SKM-1 treated with dmso at 0.1 percent for 144 hours (cell line): ENCODE measurements around the gene RIT2.

Experiments used
- DNase-seq: peaks from one replicate; lab custom pipeline; 2025; ENCODE audit not compliant: unreplicated experiment; lab: John Stamatoyannopoulos, UW

Gene RIT2

GRCh38 chr18:42937436-42937835 is 178.0 kb downstream of the RIT2 start:
- DNase-seq: no peak

- no peak for DNase-seq
These were observed 179.2 kb downstream of the RIT2 start for GRCh38 chr18:42936289-42936688.

GRCh38 chr18:42931491-42931890 is 184.0 kb downstream of the RIT2 start:
- DNase-seq: no peak

- no peak for DNase-seq
These were observed 185.6 kb downstream of the RIT2 start for GRCh38 chr18:42929857-42930256.

- no peak for DNase-seq
These were observed 186.3 kb downstream of the RIT2 start for GRCh38 chr18:42929181-42929580.

GRCh38 chr18:42925036-42925435 is 190.4 kb downstream of the RIT2 start:
- no peak for DNase-seq

- DNase-seq: no peak
These were observed 193.1 kb downstream of the RIT2 start for GRCh38 chr18:42922363-42922762.

GRCh38 chr18:42921226-42921737 is 194.2 kb downstream of the RIT2 start:
- DNase-seq: no peak

- no peak for DNase-seq
These were observed 194.9 kb downstream of the RIT2 start for GRCh38 chr18:42920621-42921020.

GRCh38 chr18:42915299-42915698 is 200.2 kb downstream of the RIT2 start:
- DNase-seq: no peak

GRCh38 chr18:42914476-42914875 is 201.0 kb downstream of the RIT2 start:
- DNase-seq: no peak

GRCh38 chr18:42909095-42909494 is 206.4 kb downstream of the RIT2 start:
- DNase-seq: no peak

- DNase-seq: no peak
These were observed 208.7 kb downstream of the RIT2 start for GRCh38 chr18:42906761-42907160.

- no peak for DNase-seq
These were observed 214.3 kb downstream of the RIT2 start for GRCh38 chr18:42901161-42901560.

- DNase-seq: no peak
These were observed 221.5 kb downstream of the RIT2 start for GRCh38 chr18:42893977-42894376.

GRCh38 chr18:42892181-42892580 is 223.3 kb downstream of the RIT2 start:
- DNase-seq: no peak

GRCh38 chr18:42891705-42892104 is 223.8 kb downstream of the RIT2 start:
- no peak for DNase-seq

GRCh38 chr18:42883169-42883568 is 232.3 kb downstream of the RIT2 start:
- no peak for DNase-seq

GRCh38 chr18:42882122-42882521 is 233.4 kb downstream of the RIT2 start:
- DNase-seq: no peak

- DNase-seq: no peak
These were observed 242.6 kb downstream of the RIT2 start for GRCh38 chr18:42872838-42873237.

- DNase-seq: no peak
These were observed 250.6 kb downstream of the RIT2 start for GRCh38 chr18:42864876-42865275.

GRCh38 chr18:42861271-42861670 is 254.2 kb downstream of the RIT2 start:
- no peak for DNase-seq

GRCh38 chr18:42860548-42860947 is 254.9 kb downstream of the RIT2 start:
- no peak for DNase-seq

GRCh38 chr18:42860011-42860410 is 255.5 kb downstream of the RIT2 start:
- DNase-seq: no peak
